ENCODE results near the gene ZNF83. TPM values are rescaled to one million over a fixed set of nuclear protein-coding genes. Genes with fewer than 3 reads are reported as not detected.
A peak's percentile ranks its signal among the peaks of the same experiment; 100 is the strongest.

Gene ZNF83
- total and polyA plus RNA-seq, 2 donors from 2014 or later = 51.8 to 90.4 TPM

GRCh38 chr19:52648336-52649016 is 10.3 kb upstream of the ZNF83 start:
- no peak for FAIRE-seq
- no peak for DNase-seq
- peak overlapping the region in 1 of 2 donors; percentile 36 for H3K27ac ChIP-seq (ENCODE audit: low read depth in 2 of 2, low read length in 2 of 2)
- no peak overlapping the region for H3K9ac ChIP-seq (ENCODE audit: low read length in 3 of 3)
- peaks cover 0 to 5% (median 0%) of the 10 kb centered on the region in 3 donors for H3K9me3 ChIP-seq (ENCODE audit: control insufficient read depth in 2 of 3, insufficient read depth in 1 of 3, low read length in 3 of 3)
- no peak overlapping the region for H3K4me3 ChIP-seq (ENCODE audit: low read length in 3 of 3)
- no peak for TF ChIP-seq CTCF (IDR thresholded peaks at IDR 0.05; ENCODE audit: borderline replicate concordance, extremely low read depth, insufficient read depth)
- peaks cover 9 to 12% (median 11%) of the 10 kb centered on the region in 3 donors for H3K36me3 ChIP-seq (ENCODE audit: control insufficient read depth in 2 of 3, insufficient read depth in 3 of 3, low read length in 3 of 3)
- intact Hi-C loops (cut with DNase I) = no loop called here
- no peaks in the 10 kb centered on the region for H3K27me3 ChIP-seq (ENCODE audit: control insufficient read depth, insufficient read depth, low read length)
- H3K4me1 ChIP-seq (ENCODE audit: control insufficient read depth in 2 of 3, insufficient read depth in 2 of 3, low read depth in 1 of 3, low read length in 3 of 3) = no peaks in the 10 kb centered on the region

GRCh38 chr19:52646571-52647217 is 8.5 kb upstream of the ZNF83 start:
- Histone ChIP-seq H3K4me1 (ENCODE audit: control insufficient read depth in 2 of 3, insufficient read depth in 2 of 3, low read depth in 1 of 3, low read length in 3 of 3) (no peaks in the 10 kb centered on the region), H3K4me3 (ENCODE audit: low read length in 3 of 3) (no peak overlapping the region), H3K9ac (ENCODE audit: low read length in 3 of 3) (no peak overlapping the region), H3K27me3 (ENCODE audit: control insufficient read depth, insufficient read depth, low read length) (no peaks in the 10 kb centered on the region), H3K36me3 (ENCODE audit: control insufficient read depth in 2 of 3, insufficient read depth in 3 of 3, low read length in 3 of 3) (peaks cover 0 to 1% (median 0%) of the 10 kb centered on the region in 3 donors), H3K27ac (ENCODE audit: low read depth in 2 of 2, low read length in 2 of 2) (no peak overlapping the region), H3K9me3 (ENCODE audit: control insufficient read depth in 2 of 3, insufficient read depth in 1 of 3, low read length in 3 of 3) (peaks cover 0 to 5% (median 0%) of the 10 kb centered on the region in 3 donors)
- FAIRE-seq (no peak), DNase-seq (peak in 1 of 5 donors; percentile 38)
- no peak for TF ChIP-seq CTCF (IDR thresholded peaks at IDR 0.05; ENCODE audit: borderline replicate concordance, extremely low read depth, insufficient read depth)
- intact Hi-C loops (cut with DNase I) = no loop called here

GRCh38 chr19:52640916-52641315 is 2.8 kb upstream of the ZNF83 start:
- Histone ChIP-seq H3K9me3 (ENCODE audit: control insufficient read depth in 2 of 3, insufficient read depth in 1 of 3, low read length in 3 of 3) (no peaks in the 10 kb centered on the region), H3K36me3 (ENCODE audit: control insufficient read depth in 2 of 3, insufficient read depth in 3 of 3, low read length in 3 of 3) (no peaks in the 10 kb centered on the region), H3K4me3 (ENCODE audit: low read length in 3 of 3) (no peak overlapping the region), H3K27me3 (ENCODE audit: control insufficient read depth, insufficient read depth, low read length) (no peaks in the 10 kb centered on the region), H3K9ac (ENCODE audit: low read length in 3 of 3) (no peak overlapping the region), H3K4me1 (ENCODE audit: control insufficient read depth in 2 of 3, insufficient read depth in 2 of 3, low read depth in 1 of 3, low read length in 3 of 3) (peaks cover 3 to 8% (median 7%) of the 10 kb centered on the region in 3 donors), H3K27ac (ENCODE audit: low read depth in 2 of 2, low read length in 2 of 2) (no peak overlapping the region)
- intact Hi-C loops (cut with DNase I) = no loop called here
- TF ChIP-seq CTCF (IDR thresholded peaks at IDR 0.05; ENCODE audit: borderline replicate concordance, extremely low read depth, insufficient read depth) = no peak
- FAIRE-seq (no peak), DNase-seq (peak in 3 of 5 donors; percentile 19 to 84 (median 55))
